Frontal cortex (tissue), 4 donors: ENCODE results near the gene ZNF467. TPM values are rescaled to one million over a fixed set of nuclear protein-coding genes. Genes with fewer than 3 reads are reported as not detected.

Experiments
- DNase-seq, 2 donors: peaks; one replicate each; pipeline ENCODE4 v3.0.0; 2012; ENCODE audit warnings: low spot score in 2 of 2
- FAIRE-seq: peaks from 2 replicates; lab custom pipeline; 2012; peaks lifted over from hg19 to GRCh38; lab: Jason Lieb, UNC
- total RNA-seq: library from RNA; depleted of rRNA; stranded (reverse); fragments of >200 nt; gene quantifications from one replicate; pipeline ENCODE4 v1.2.3, GENCODE V29; 2014
- donor health status: control.
- donor health status: control.
- donor health status: control.

ZNF467 gene
- total RNA-seq, 1 donor from 2014 or later, result 1.6 TPM

GRCh38 chr7:149759093-149759860 lies 14.1 kb downstream of the ZNF467 start:
- FAIRE-seq, result no peak
- DNase-seq, result no peak

GRCh38 chr7:149753375-149754233 lies 19.8 kb downstream of the ZNF467 start:
- FAIRE-seq (no peak), DNase-seq (no peak)

- DNase-seq, result no peak
- no peak for FAIRE-seq
Measured at GRCh38 chr7:149752646-149753045, 20.7 kb downstream of the ZNF467 start.

GRCh38 chr7:149751043-149751775 lies 22.2 kb downstream of the ZNF467 start:
- no peak for DNase-seq
- FAIRE-seq, result no peak

- DNase-seq (no peak), FAIRE-seq (no peak)
Measured at GRCh38 chr7:149750122-149750845, 23.1 kb downstream of the ZNF467 start.

GRCh38 chr7:149748076-149748874 lies 25.1 kb downstream of the ZNF467 start:
- no peak for DNase-seq
- no peak for FAIRE-seq

GRCh38 chr7:149743476-149744255 lies 29.7 kb downstream of the ZNF467 start:
- DNase-seq, result no peak
- FAIRE-seq, result no peak

GRCh38 chr7:149742075-149742701 lies 31.2 kb downstream of the ZNF467 start:
- FAIRE-seq (no peak), DNase-seq (peak; percentile 54 to 71)

GRCh38 chr7:149741629-149742028 lies 31.8 kb downstream of the ZNF467 start:
- FAIRE-seq (no peak), DNase-seq (peak in 1 of 2 donors; percentile 49)

GRCh38 chr7:149736478-149737360 lies 36.7 kb downstream of the ZNF467 start:
- FAIRE-seq, result no peak
- DNase-seq, result no peak

- FAIRE-seq (no peak), DNase-seq (no peak)
Measured at GRCh38 chr7:149735779-149736477, 37.5 kb downstream of the ZNF467 start.

GRCh38 chr7:149735181-149735602 lies 38.2 kb downstream of the ZNF467 start:
- FAIRE-seq, result no peak
- no peak for DNase-seq

GRCh38 chr7:149734791-149735075 lies 38.7 kb downstream of the ZNF467 start:
- DNase-seq, result no peak
- no peak for FAIRE-seq

GRCh38 chr7:149733924-149734790 lies 39.2 kb downstream of the ZNF467 start:
- DNase-seq (no peak), FAIRE-seq (no peak)

GRCh38 chr7:149733131-149733923 lies 40.1 kb downstream of the ZNF467 start:
- no peak for FAIRE-seq
- no peak for DNase-seq
